Measurements from ENCODE around the gene ANKDD1B. TPM values are rescaled to one million over a fixed set of nuclear protein-coding genes. Genes with fewer than 3 reads are reported as not detected.

ANKDD1B gene
- total and polyA plus RNA-seq, 2 donors (not counting 1 experiment from before 2014, with no cell fraction given): 0.07 to 0.66 TPM

DNA sequence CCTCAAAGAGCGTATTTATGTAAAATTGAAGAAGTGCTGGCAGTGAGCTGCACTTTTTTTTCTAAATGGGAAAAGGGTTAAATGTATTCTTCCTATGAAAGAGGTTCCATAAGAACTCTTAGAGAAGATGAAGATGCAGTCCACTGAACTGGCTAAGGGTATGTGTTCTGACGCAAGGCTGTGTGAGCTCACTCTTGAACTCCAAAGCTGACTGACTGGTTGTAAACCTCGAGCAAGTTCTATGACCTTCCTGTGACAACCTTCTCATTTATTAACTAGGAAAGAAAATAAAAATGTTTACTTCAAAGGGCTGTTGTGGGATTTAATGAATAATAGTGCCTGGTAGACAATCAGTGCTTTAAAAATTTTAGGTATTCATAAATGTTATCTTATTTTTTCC is 59.3 kb downstream of the ANKDD1B start:
- H3K4me2 ChIP-seq (ENCODE audit: extremely low read depth, insufficient read depth, low read length): no peak overlapping the region
- H3K27me3 ChIP-seq (ENCODE audit: control insufficient read depth, insufficient read depth, low read length): no peaks in the 10 kb centered on the region
- H3K79me2 ChIP-seq (ENCODE audit: control insufficient read depth, insufficient read depth, low read length): no peaks in the 10 kb centered on the region
- TF ChIP-seq, protein P1, sequence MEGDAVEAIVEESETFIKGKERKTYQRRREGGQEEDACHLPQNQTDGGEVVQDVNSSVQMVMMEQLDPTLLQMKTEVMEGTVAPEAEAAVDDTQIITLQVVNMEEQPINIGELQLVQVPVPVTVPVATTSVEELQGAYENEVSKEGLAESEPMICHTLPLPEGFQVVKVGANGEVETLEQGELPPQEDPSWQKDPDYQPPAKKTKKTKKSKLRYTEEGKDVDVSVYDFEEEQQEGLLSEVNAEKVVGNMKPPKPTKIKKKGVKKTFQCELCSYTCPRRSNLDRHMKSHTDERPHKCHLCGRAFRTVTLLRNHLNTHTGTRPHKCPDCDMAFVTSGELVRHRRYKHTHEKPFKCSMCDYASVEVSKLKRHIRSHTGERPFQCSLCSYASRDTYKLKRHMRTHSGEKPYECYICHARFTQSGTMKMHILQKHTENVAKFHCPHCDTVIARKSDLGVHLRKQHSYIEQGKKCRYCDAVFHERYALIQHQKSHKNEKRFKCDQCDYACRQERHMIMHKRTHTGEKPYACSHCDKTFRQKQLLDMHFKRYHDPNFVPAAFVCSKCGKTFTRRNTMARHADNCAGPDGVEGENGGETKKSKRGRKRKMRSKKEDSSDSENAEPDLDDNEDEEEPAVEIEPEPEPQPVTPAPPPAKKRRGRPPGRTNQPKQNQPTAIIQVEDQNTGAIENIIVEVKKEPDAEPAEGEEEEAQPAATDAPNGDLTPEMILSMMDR (conservative IDR thresholded peaks at IDR 0.05 in 1 of 2, IDR thresholded peaks at IDR 0.05 in 1 of 2; ENCODE audit: low read depth in 1 of 2, low read length in 2 of 2): no peak
- no peak for TF ChIP-seq EZH2 (IDR thresholded peaks at IDR 0.05; ENCODE audit: low read length, missing control alignments)
- no peaks in the 10 kb centered on the region for H3K36me3 ChIP-seq (ENCODE audit: control insufficient read depth, insufficient read depth, low read length)
- no peak overlapping the region for H3K27ac ChIP-seq (ENCODE audit: insufficient read depth, low read length)
- H3K4me1 ChIP-seq (ENCODE audit: control insufficient read depth, extremely low read depth, insufficient read depth, low read length): no peaks in the 10 kb centered on the region
- no peak overlapping the region for H3K4me3 ChIP-seq (replicated peaks in 1 of 4; ENCODE audit: control extremely low read depth in 1 of 4, insufficient read depth in 1 of 4, low read depth in 3 of 4, low read length in 4 of 4)
- no peaks in the 10 kb centered on the region for H4K20me1 ChIP-seq (ENCODE audit: control insufficient read depth, extremely low read depth, insufficient read depth, low read length)
- DNase-seq (ENCODE audit: low read depth in 2 of 2): peak; percentile 3 to 35
- no peaks in the 10 kb centered on the region for H3K9me3 ChIP-seq (ENCODE audit: control insufficient read depth, insufficient read depth, low read depth, low read length)
- H3K9ac ChIP-seq (ENCODE audit: insufficient read depth, low read length): no peak overlapping the region
- no peak overlapping the region for H2AFZ ChIP-seq (ENCODE audit: low read length)

DNA sequence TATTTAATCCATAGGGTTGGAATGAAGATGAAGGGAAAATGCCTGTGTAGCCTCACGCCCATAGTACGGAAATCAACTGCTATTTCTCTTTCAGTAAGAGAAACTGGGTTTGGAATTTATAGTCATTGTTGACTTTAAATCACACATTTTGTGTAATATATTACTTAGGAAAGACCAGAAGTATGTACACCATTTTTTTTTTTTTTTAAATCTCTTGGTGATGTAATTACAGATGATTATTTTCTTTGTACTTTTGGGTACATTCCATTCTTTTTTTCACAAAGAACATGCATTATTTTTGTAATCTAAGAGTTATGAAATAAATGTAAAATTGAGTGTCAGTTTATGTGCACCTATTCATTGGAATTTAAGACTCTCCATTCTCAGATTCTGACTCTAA is 60.3 kb downstream of the ANKDD1B start:
- TF ChIP-seq EZH2 (IDR thresholded peaks at IDR 0.05; ENCODE audit: low read length, missing control alignments): no peak
- TF ChIP-seq, protein P1 (conservative IDR thresholded peaks at IDR 0.05 in 1 of 2, IDR thresholded peaks at IDR 0.05 in 1 of 2; ENCODE audit: low read depth in 1 of 2, low read length in 2 of 2): no peak
- no peaks in the 10 kb centered on the region for H3K27me3 ChIP-seq (ENCODE audit: control insufficient read depth, insufficient read depth, low read length)
- H3K9ac ChIP-seq (ENCODE audit: insufficient read depth, low read length): no peak overlapping the region
- no peaks in the 10 kb centered on the region for H3K36me3 ChIP-seq (ENCODE audit: control insufficient read depth, insufficient read depth, low read length)
- no peaks in the 10 kb centered on the region for H3K9me3 ChIP-seq (ENCODE audit: control insufficient read depth, insufficient read depth, low read depth, low read length)
- no peak overlapping the region for H3K27ac ChIP-seq (ENCODE audit: insufficient read depth, low read length)
- no peak overlapping the region for H2AFZ ChIP-seq (ENCODE audit: low read length)
- H3K4me1 ChIP-seq (ENCODE audit: control insufficient read depth, extremely low read depth, insufficient read depth, low read length): no peaks in the 10 kb centered on the region
- no peak overlapping the region for H3K4me2 ChIP-seq (ENCODE audit: extremely low read depth, insufficient read depth, low read length)
- peak in 1 of 2 donors; percentile 28 for DNase-seq (ENCODE audit: low read depth in 2 of 2)
- H4K20me1 ChIP-seq (ENCODE audit: control insufficient read depth, extremely low read depth, insufficient read depth, low read length): no peaks in the 10 kb centered on the region
- H3K79me2 ChIP-seq (ENCODE audit: control insufficient read depth, insufficient read depth, low read length): no peaks in the 10 kb centered on the region
- no peak overlapping the region for H3K4me3 ChIP-seq (replicated peaks in 1 of 4; ENCODE audit: control extremely low read depth in 1 of 4, insufficient read depth in 1 of 4, low read depth in 3 of 4, low read length in 4 of 4)

DNA sequence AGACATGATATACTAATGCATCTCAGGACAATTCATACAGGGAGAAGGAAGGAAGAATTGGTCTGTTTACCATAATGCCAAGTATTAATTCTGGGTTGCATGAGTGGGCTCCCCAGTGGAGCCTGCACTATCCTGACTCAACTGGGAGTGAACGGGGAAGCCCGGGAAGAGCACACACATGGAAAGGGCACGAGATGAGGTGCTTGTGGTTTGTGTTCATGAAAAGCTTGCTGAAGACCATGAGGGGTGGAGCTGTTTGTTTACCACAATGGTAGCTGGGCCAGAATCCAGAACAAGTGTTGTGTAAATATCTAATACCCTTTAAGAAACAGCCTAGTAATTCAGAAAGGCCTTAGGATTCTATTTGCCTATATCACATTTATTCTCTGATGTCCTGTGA is 61.4 kb downstream of the ANKDD1B start:
- Histone ChIP-seq H3K27me3 (ENCODE audit: control insufficient read depth, insufficient read depth, low read length) (no peaks in the 10 kb centered on the region), H3K27ac (ENCODE audit: insufficient read depth, low read length) (no peak overlapping the region), H3K4me2 (ENCODE audit: extremely low read depth, insufficient read depth, low read length) (no peak overlapping the region), H3K9ac (ENCODE audit: insufficient read depth, low read length) (no peak overlapping the region), H3K36me3 (ENCODE audit: control insufficient read depth, insufficient read depth, low read length) (no peaks in the 10 kb centered on the region), H2AFZ (ENCODE audit: low read length) (no peak overlapping the region), H3K4me3 (replicated peaks in 1 of 4; ENCODE audit: control extremely low read depth in 1 of 4, insufficient read depth in 1 of 4, low read depth in 3 of 4, low read length in 4 of 4) (no peak overlapping the region), H3K79me2 (ENCODE audit: control insufficient read depth, insufficient read depth, low read length) (no peaks in the 10 kb centered on the region), H4K20me1 (ENCODE audit: control insufficient read depth, extremely low read depth, insufficient read depth, low read length) (no peaks in the 10 kb centered on the region), H3K9me3 (ENCODE audit: control insufficient read depth, insufficient read depth, low read depth, low read length) (no peaks in the 10 kb centered on the region), H3K4me1 (ENCODE audit: control insufficient read depth, extremely low read depth, insufficient read depth, low read length) (no peaks in the 10 kb centered on the region)
- DNase-seq (ENCODE audit: low read depth in 2 of 2): peak in 1 of 2 donors; percentile 78
- TF ChIP-seq, protein P1 (conservative IDR thresholded peaks at IDR 0.05 in 1 of 2, IDR thresholded peaks at IDR 0.05 in 1 of 2; ENCODE audit: low read depth in 1 of 2, low read length in 2 of 2): no peak
- TF ChIP-seq EZH2 (IDR thresholded peaks at IDR 0.05; ENCODE audit: low read length, missing control alignments): no peak

Measured in fibroblast of lung (primary cell).